NCI-H1694 treated with DMSO at 0.1 percent for 48 hours (cell line): Measurements from ENCODE around the gene CES3.
"Not testable (repeated sequence)": the region's sequence is repeated elsewhere in the genome, so short reads cannot be mapped to it uniquely, and the experiment has no call there.

Source experiments
- DNase-seq: peaks from one replicate; lab custom pipeline; 2025; lab: John Stamatoyannopoulos, UW

CES3 gene

GRCh38 chr16:66926961-66927436 lies 34.1 kb upstream of the CES3 start:
- DNase-seq, result no peak

DNA sequence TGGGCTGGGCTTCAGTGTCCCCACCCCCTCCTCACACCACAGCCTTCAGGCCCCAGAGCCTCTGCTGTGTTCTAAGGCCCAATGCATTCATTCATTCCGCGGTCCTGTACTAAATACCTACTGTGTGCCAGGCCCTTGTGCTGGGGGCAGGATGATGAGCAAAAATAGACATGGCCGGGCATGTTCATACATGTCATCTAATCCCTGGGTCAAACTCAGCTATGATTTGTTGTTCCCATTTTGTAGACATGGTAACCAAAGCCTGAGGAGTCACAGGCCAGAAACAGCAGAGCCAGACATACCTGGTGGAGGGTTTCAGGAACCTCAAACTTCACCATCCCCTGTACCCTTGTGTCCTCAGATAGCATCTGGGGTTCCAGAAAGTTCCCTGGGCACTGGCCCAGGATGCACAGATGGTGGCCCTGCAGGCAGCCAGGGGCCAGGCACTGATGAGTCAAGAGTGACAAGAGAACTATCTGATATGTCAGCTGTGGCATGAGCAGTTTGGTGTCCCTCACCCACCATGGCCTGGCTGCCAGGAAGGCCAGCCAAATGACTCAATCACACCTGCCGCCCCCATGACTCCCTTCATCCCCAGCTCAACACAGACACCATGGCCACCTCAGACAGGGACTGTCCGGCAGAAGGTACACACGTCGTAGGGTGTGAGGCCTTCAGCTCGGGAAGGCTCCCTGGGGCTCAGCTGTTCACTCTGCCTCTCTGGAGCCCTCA lies 33.0 kb upstream of the CES3 start:
- no peak for DNase-seq

DNA sequence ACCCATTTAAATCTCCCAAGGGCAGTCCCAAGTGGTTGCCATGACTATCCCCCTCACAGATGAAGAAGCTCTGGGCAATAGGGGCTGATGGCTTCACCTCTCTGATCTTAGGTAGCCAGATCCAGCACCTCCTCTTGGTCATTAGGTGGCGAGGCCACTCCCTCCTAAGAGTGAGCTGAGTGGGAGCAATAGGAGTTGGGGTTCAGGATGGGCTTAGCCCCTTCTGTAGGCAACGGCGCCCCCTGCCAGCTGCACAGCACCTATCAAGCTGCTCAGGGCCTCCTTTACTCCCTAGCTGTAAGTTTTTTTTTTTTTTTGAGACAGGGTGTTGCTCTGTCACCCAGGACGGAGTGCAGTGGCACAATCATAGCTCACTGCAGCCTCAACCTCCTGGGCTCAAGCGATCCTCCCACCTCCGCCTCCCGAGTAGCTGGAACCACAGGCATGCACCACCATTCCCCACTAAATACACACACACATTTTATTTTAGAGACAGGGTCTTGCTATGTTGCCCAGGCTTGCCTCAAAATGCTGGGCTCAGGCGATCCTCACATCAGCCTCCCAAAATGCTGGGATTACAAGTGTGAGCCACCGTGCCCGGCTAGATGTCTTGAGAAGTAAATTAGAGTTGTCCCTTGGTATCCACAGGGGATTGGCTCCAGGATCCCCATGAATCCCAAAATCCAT lies 32.2 kb upstream of the CES3 start:
- DNase-seq, result peak; percentile 8

- no peak for DNase-seq
Observed at GRCh38 chr16:66930189-66930588, 30.9 kb upstream of the CES3 start.

GRCh38 chr16:66931665-66932064 lies 29.4 kb upstream of the CES3 start:
- no peak for DNase-seq

DNA sequence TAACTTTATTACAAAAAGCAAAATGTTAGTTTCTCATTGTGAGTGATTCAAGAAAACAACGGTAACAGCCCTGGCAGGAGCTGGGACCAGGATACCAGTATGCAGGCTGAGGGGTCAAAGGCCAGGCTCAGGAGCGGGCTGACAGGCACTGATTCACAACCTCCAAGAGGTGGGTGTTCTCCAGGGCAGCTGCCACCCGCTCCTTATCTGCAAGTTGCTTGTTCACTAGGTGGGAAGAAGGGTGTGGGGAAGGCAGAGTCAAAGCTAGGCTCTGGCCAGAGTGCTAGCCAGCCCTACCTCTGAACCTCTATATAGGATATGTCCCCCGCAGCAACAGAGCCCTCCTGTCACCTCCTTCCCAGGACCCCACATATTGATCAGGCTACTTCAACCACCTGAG lies 29.0 kb upstream of the CES3 start:
- DNase-seq, result no peak

GRCh38 chr16:66933776-66934137 lies 27.3 kb upstream of the CES3 start:
- no peak for DNase-seq

GRCh38 chr16:66934138-66934838 lies 26.8 kb upstream of the CES3 start, which contains the start of gene CIAO2B:
Gene CIAO2B (minus strand): TSS chr16:66934402. CDS start chr16:66934364, 38 bp downstream.
- peak; percentile 26 for DNase-seq

DNA sequence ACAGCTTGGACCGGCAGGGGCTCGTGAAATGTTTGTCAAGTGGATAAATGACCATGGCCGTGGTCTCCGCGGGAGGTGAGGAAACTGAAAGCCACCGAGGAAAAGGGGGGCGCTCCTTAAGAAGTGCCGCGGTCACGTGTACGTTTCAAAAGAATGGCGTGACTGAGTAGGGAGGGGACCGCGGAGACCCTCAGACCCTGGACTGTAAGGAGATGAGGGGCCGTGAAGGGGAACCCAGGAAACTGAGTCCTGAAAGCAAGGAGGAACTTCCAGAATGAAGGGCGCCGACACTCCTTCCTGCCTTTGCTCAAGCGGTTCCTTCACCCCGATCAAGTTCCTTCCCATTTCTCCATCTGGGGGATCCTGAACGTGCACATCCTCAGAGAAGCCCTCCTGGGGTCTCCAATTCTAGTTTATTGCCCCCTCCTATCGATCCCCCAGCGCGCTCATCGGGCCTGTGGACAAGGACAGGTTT lies 26.2 kb upstream of the CES3 start:
- not testable (repeated sequence) for DNase-seq

DNA sequence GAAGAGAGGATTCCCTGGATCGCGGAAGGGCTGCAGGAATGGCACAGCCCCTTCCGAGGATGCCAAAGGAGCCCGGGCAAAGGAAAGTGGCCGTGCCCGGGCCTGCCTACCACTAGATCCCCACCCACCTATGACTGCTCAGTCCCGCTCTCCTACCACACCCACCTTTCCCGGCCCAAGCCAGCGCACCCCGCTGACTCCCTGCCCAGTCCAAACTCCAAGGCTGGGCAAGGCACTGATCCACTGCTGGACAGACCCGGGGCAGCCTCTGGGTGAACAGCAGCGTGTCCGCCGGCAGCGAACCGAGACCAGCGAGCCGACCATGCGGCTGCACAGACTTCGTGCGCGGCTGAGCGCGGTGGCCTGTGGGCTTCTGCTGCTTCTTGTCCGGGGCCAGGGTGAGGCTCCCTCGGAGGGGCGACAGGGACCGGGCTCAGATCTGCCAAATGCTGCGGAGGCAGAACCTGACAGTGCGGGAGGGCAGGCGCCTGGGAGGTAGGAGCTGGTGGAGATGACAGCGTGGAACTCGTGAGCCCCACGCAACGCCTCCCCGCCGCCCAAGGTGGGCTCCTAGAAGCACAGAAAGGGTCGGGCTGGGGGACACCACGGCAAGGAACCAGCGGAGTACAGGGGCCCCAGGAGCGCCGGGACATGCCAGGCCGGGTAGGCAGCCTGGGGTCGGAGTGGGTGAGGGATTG lies 25.6 kb upstream of the CES3 start, which contains the start of gene CES2:
Gene CES2, plus strand, starts transcription at position 203 of the 698 bp plus-strand sequence. Its CDS starts 120 bp downstream, at position 323.
- no peak for DNase-seq

- no peak for DNase-seq
Observed at GRCh38 chr16:66936462-66936861, 24.6 kb upstream of the CES3 start.

DNA sequence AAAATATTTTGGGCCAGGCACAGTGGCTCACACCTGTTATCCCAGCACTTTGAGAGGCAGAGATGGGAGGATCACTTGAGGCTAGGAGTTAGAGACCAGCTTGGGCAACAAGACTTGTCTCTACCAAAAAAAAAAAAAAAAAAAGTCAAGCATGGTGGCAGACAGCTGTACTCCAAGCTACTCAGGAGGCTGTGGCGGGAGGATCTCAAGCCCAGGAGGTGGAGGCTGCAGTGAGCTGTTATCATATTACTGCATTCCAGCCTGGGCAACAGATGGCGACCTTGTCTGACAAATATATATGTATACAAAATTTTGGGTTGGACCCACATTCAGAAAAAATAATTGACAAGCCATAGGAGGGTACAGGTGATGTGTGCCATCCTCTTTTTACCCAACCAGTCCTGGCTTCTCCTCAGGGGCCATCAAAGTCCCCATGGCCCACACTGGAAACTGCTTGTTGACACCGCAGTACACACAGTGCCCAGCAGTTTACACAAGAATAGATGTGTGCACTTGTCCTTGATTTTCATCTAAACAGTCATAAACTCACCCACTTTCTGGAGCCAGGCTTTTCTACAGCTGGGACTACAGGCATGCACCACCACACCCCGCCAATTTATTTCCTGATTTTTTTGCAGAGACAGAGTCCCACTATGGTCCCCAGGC lies 24.0 kb upstream of the CES3 start:
- no peak for DNase-seq

DNA sequence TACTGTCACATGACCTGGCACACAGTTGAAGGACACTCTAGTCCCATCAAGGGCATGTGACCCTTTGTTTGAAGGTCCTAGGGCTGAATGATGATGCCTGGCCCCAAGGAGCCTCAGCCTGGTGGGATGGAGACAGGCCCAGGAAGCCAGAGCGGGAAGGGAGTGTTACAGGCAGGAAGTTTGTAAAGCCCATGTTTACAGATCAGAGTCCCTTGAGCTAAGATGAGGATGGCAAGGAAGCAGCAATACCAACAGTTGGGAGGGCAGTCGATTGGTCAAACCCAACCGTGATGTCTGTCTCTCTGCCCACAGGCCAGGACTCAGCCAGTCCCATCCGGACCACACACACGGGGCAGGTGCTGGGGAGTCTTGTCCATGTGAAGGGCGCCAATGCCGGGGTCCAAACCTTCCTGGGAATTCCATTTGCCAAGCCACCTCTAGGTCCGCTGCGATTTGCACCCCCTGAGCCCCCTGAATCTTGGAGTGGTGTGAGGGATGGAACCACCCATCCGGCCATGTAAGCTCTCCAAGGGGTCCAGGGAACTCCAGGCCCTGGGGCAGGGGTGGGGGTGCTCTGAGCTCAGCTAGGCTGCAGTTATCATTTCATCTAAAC lies 23.2 kb upstream of the CES3 start:
- DNase-seq, result no peak

DNA sequence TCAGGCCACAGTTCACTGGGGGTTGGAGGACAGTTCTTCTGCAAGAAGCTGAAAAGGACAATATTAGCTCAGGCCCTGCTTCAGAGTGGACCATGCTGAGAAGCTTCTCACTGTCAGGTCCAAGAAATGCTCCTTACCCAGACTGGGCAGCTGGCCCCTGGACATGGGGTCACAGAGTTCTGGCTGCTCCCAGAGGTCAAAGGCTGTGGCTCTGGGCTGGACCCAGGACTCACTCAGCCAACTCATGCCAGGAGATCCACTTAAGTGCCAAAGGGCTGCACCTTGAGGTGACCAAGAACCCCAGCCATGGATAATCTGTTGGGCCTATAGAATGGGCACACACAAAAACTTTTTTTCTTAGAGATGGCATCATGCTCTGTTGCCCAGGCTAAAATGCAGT lies 21.7 kb upstream of the CES3 start:
- DNase-seq, result no peak

- DNase-seq, result no peak
Observed at GRCh38 chr16:66940236-66940635, 20.8 kb upstream of the CES3 start.

DNA sequence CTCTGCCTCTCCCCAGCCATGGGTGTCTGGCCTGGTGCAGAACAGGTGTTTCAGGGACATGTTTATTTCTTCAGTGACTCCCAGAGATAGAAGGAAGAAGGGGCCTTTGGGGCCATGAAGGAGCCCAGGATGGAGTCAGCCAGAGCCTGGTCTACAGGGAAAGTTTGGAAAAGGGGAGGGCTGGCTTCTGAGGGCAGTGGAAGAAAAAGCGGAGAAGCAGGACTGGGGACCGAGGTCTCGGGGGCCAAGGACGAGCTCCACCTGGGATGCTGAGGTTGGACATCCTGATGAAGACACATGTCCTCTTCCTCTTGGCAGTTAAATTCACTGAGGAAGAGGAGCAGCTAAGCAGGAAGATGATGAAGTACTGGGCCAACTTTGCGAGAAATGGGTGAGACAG lies 18.1 kb upstream of the CES3 start:
- DNase-seq, result no peak

- DNase-seq, result no peak
Observed at GRCh38 chr16:66943426-66944053, 17.5 kb upstream of the CES3 start.

DNA sequence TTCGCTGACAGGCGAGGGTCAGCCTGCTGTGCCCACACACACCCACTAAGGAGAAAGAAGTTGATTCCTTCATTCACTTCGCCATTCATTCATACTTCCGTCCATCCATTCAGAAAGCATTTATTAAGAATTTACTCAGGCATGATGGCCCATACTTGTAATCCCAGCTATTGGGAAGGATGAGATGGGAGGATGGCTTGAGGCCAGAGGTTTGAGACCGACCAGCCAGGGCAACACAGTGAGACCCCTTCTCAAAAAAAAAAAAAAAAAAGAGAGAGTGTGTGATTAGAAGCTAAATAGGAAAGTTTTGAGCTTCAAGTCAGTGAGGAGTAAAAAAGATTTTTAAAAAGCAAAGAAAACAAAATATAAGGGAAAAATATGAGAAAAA lies 17.0 kb upstream of the CES3 start:
- DNase-seq, result no peak

DNA sequence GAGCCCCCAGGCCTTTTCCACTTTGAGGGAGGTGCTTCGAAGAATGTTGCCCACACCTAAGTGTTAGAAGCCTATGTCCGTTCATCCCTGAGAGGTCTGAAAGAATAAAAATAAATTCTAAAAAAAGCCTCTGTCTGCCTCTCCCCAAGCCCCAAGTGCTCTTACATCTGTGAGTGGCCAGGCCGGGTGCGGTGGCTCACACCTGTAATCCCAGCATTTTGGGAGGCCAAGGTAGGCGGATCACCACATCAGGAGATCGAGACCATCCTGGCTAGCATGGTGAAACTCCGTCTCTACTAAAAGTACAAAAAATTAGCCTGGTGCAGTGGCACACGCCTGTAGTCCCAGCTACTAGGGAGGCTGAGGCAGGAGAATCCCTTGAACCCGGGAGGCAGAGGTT lies 16.1 kb upstream of the CES3 start:
- DNase-seq, result not testable (repeated sequence)

DNA sequence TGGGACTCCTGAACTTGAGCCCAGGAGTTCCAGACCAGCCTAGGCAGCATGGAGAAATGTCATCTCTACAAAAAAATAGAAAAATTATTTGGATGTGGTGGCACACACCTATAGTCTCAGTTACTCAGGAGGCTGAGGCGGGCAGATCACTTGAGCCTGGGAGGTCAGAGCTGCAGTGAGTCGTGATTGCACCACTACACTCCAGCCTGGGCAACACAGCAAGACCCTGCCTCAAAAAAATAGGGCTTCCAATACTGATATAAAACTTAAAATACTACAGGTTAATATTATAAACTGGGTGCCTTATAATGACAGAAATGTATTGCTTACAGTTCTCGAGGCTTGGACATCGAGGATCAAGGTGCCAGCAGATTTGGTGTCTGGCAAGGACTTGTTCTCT lies 15.1 kb upstream of the CES3 start:
- DNase-seq, result no peak

DNA sequence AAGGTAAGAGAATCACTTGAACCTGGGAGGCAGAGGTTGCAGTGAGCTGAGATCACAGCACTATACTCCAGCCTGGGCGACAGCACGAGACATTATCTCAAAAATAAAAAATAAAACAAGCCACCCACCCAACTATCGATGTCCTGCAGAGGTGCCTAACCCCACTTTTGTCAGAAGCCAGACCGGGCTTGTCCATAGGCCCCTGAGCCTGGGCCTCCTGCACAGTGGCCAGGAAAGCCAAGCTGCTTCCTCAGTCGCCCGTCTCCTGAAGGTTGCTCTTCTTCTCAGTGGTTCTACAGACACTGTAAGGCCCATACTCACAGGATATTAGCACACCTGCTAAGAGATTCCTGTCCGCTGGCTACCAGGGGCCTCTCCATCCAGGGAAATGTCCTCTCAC lies 14.5 kb upstream of the CES3 start:
- DNase-seq, result no peak
